H1 (cell line): ENCODE measurements around the gene GNAL. TPM values are rescaled to one million over a fixed set of nuclear protein-coding genes. Genes with fewer than 3 reads are reported as not detected.

Experiments used
- CTCF ChIA-PET: fragments of 300-600 bp; sonication (Branson Sonifier 250); formaldehyde crosslinking; loops from one replicate; lab custom pipeline; 2021; ENCODE audit not compliant: partially characterized antibody; lab: Charles Lee
- POLR2A ChIA-PET: fragments of 300-600 bp; sonication (Branson Sonifier 250); formaldehyde crosslinking; loops from one replicate; lab custom pipeline; 2021; ENCODE audit warnings: inconsistent platforms; ENCODE audit not compliant: partially characterized antibody; lab: Charles Lee
- DNase-seq, 2 experiments: peaks; one replicate each; pipeline versions ENCODE4 v3.0.0 to v3.0.0-alpha.2; 2010 to 2022; ENCODE audit warnings: low spot score in 2 of 2, low read depth in 1 of 2, mixed read lengths in 1 of 2
- FAIRE-seq: peaks from 2 replicates; lab custom pipeline; 2011; peaks lifted over from hg19 to GRCh38; lab: Jason Lieb, UNC
- H2AFZ ChIP-seq: 2 replicates; pipeline ENCODE4 v1.8.1; 2012; ENCODE audit warnings: low read length, inconsistent platforms
- H2AK5ac ChIP-seq: 2 replicates; pipeline ENCODE4 v1.6.1; 2013; ENCODE audit warnings: low read depth, low read length
- H2BK120ac ChIP-seq: replicated peaks from 2 replicates; pipeline ENCODE3; 2013; ENCODE audit warnings: low read depth, low read length, inconsistent platforms
- H2BK12ac ChIP-seq: 2 replicates; pipeline ENCODE4 v1.6.1; 2013; ENCODE audit warnings: low read depth, low read length
- H2BK15ac ChIP-seq: 2 replicates; pipeline ENCODE4 v1.6.1; 2013; ENCODE audit warnings: low read length
- H2BK20ac ChIP-seq: 2 replicates; pipeline ENCODE4 v1.6.1; 2013; ENCODE audit warnings: low read length
- H2BK5ac ChIP-seq: 2 replicates; pipeline ENCODE4 v1.6.1; 2013; ENCODE audit warnings: low read depth, low read length
- H3K14ac ChIP-seq: 2 replicates; pipeline ENCODE4 v1.6.1; 2013; ENCODE audit warnings: inconsistent platforms; ENCODE audit not compliant: insufficient read length
- H3K18ac ChIP-seq: 2 replicates; pipeline ENCODE4 v1.6.1; 2013; ENCODE audit warnings: low read length; ENCODE audit errors: extremely low read depth
- H3K23ac ChIP-seq: 2 replicates; pipeline ENCODE4 v1.6.1; 2013; ENCODE audit warnings: inconsistent platforms; ENCODE audit not compliant: insufficient read length
- H3K23me2 ChIP-seq: 2 replicates; pipeline ENCODE4 v1.6.1; 2013; ENCODE audit warnings: low read depth, low read length
- H3K27ac ChIP-seq: 2 replicates; pipeline ENCODE4 v1.6.1; 2011; ENCODE audit warnings: low read depth, low read length, inconsistent platforms
- H3K27me3 ChIP-seq, 4 experiments: replicated peaks in 1 of 4; 1 replicate in 1 of 4; 2 replicates in 3 of 4; pipeline versions ENCODE4 v1.6.1 to v1.8.1; 2011 to 2013; ENCODE audit warnings: low read length in 3 of 4, mild to moderate bottlenecking in 3 of 4, inconsistent platforms in 2 of 4, mixed read lengths in 2 of 4, moderate library complexity in 1 of 4; ENCODE audit not compliant: control insufficient read depth in 3 of 4, insufficient read depth in 3 of 4; ENCODE audit errors: extremely low read depth in 1 of 4
- H3K36me3 ChIP-seq, 4 experiments: 2 replicates each; pipeline versions ENCODE4 v1.6.1 to v1.8.1; 2011 to 2013; ENCODE audit warnings: mild to moderate bottlenecking in 4 of 4, low read length in 3 of 4, moderate library complexity in 2 of 4, control low read depth in 1 of 4, inconsistent platforms in 1 of 4; ENCODE audit not compliant: insufficient read depth in 4 of 4, control insufficient read depth in 2 of 4
- H3K4ac ChIP-seq: replicated peaks from 2 replicates; pipeline ENCODE3; 2013; ENCODE audit warnings: low read length, low read depth, mixed read lengths, inconsistent platforms; ENCODE audit not compliant: insufficient read length
- H3K4me1 ChIP-seq, 4 experiments: replicated peaks in 1 of 4; 1 replicate in 1 of 4; 2 replicates in 3 of 4; pipeline versions ENCODE4 v1.6.1 to v1.8.1; 2011 to 2013; ENCODE audit warnings: low read length in 3 of 4, inconsistent platforms in 2 of 4, mixed read lengths in 1 of 4; ENCODE audit not compliant: insufficient read depth in 4 of 4, control insufficient read depth in 3 of 4
- H3K4me2 ChIP-seq, 2 experiments: 2 replicates each; pipeline versions ENCODE4 v1.6.1 to v1.8.1; 2011 to 2013; ENCODE audit warnings: low read depth in 2 of 2, low read length in 2 of 2, control low read depth in 1 of 2, inconsistent platforms in 1 of 2, mild to moderate bottlenecking in 1 of 2; ENCODE audit not compliant: insufficient read depth in 1 of 2
- H3K4me3 ChIP-seq, 4 experiments: fragments of 200-600, 300-600 bp in 1 of 4; sonication (generic), shearing (Covaris generic), sonication (Bioruptor Twin) in 1 of 4; 2 replicates each; pipeline versions ENCODE4 v1.5.1 to v1.8.1; 2011 to 2016; ENCODE audit warnings: low read length in 4 of 4, low read depth in 3 of 4, control low read depth in 2 of 4, inconsistent platforms in 2 of 4, mild to moderate bottlenecking in 2 of 4, mixed read lengths in 1 of 4, moderate library complexity in 1 of 4; ENCODE audit not compliant: insufficient read depth in 2 of 4; ENCODE audit errors: extremely low read depth in 1 of 4
- H3K56ac ChIP-seq: replicated peaks from 2 replicates; pipeline ENCODE3; 2013; ENCODE audit warnings: low read depth, mild to moderate bottlenecking, mixed read lengths, low read length, inconsistent platforms; ENCODE audit not compliant: insufficient read length
- H3K79me1 ChIP-seq: 2 replicates; pipeline ENCODE4 v1.6.1; 2013; ENCODE audit warnings: low read depth, low read length, control low read depth
- H3K79me2 ChIP-seq, 2 experiments: 2 replicates each; pipeline versions ENCODE4 v1.6.1 to v1.8.1; 2012 to 2013; ENCODE audit warnings: low read length in 2 of 2, mild to moderate bottlenecking in 2 of 2, inconsistent platforms in 1 of 2; ENCODE audit not compliant: insufficient read depth in 2 of 2, control insufficient read depth in 1 of 2
- H3K9ac ChIP-seq, 4 experiments: replicated peaks in 1 of 4; 1 replicate in 1 of 4; 2 replicates in 3 of 4; pipeline versions ENCODE4 v1.6.1 to v1.8.1; 2011 to 2013; ENCODE audit warnings: low read depth in 3 of 4, low read length in 3 of 4, control low read depth in 2 of 4, mild to moderate bottlenecking in 2 of 4, moderate library complexity in 2 of 4, inconsistent platforms in 1 of 4; ENCODE audit errors: extremely low read depth in 1 of 4
- H3K9me3 ChIP-seq, 2 experiments: 2 replicates each; pipeline versions ENCODE4 v1.6.1 to v1.8.1; 2012 to 2013; ENCODE audit warnings: mild to moderate bottlenecking in 2 of 2, moderate library complexity in 2 of 2, control low read depth in 1 of 2, inconsistent platforms in 1 of 2, low read depth in 1 of 2, low read length in 1 of 2, mixed read lengths in 1 of 2; ENCODE audit not compliant: insufficient read depth in 2 of 2
- H4K20me1 ChIP-seq, 2 experiments: replicated peaks in 1 of 2; 2 replicates each; pipeline versions ENCODE3 to v1.8.1; 2011 to 2013; ENCODE audit warnings: inconsistent platforms in 2 of 2, low read length in 2 of 2, mild to moderate bottlenecking in 1 of 2; ENCODE audit not compliant: insufficient read depth in 2 of 2, control insufficient read depth in 1 of 2
- H4K5ac ChIP-seq: 2 replicates; pipeline ENCODE4 v1.6.1; 2013; ENCODE audit warnings: low read length, low read depth, mixed read lengths, inconsistent platforms; ENCODE audit not compliant: insufficient read length
- H4K8ac ChIP-seq: 2 replicates; pipeline ENCODE4 v1.8.0; 2013; ENCODE audit warnings: mild to moderate bottlenecking, moderate library complexity, low read length, inconsistent platforms; ENCODE audit not compliant: insufficient read depth; ENCODE audit errors: extremely low read depth
- H4K91ac ChIP-seq: replicated peaks from 2 replicates; pipeline ENCODE3; 2013; ENCODE audit warnings: low read length, mixed read lengths, inconsistent platforms; ENCODE audit not compliant: insufficient read length
- ASH2L ChIP-seq: fragments of 200-600, 300-600 bp; sonication (generic); IDR thresholded peaks from one replicate; pipeline ENCODE4 v1.7.1; 2017; ENCODE audit warnings: low read length
- BACH1 ChIP-seq: IDR thresholded peaks from 2 replicates; pipeline ENCODE4 v1.6.1; 2012; ENCODE audit warnings: low read length, improper control_type of control experiment
- CBX5 ChIP-seq: fragments of 300-800, 300-1000 bp; sonication (generic); IDR thresholded peaks from 2 replicates; pipeline ENCODE4 v1.7.1; 2016; ENCODE audit warnings: antibody characterized with exemption, low read length, low read depth
- EZH2 ChIP-seq: fragments of 200-600 bp; sonication (generic); IDR thresholded peaks from 2 replicates; pipeline ENCODE4 v1.7.1; 2012; ENCODE audit warnings: low read depth, mild to moderate bottlenecking, moderate library complexity, low read length, inconsistent platforms; ENCODE audit not compliant: severe bottlenecking
- KDM5A ChIP-seq: fragments of 200-600 bp; IDR thresholded peaks from 2 replicates; pipeline ENCODE4 v1.7.1; 2012; ENCODE audit warnings: mild to moderate bottlenecking, low read length, inconsistent platforms, mixed read lengths
- MAFK ChIP-seq: IDR thresholded peaks from 2 replicates; pipeline ENCODE4 v1.6.1; 2012; ENCODE audit warnings: low read depth, mild to moderate bottlenecking, improper control_type of control experiment, low read length
- RAD21 ChIP-seq, 2 experiments: IDR thresholded peaks in 1 of 2; conservative IDR thresholded peaks in 1 of 2; 2 replicates each; pipeline ENCODE4 v1.6.1; 2011; ENCODE audit warnings: low read depth in 2 of 2, low read length in 2 of 2, improper control_type of control experiment in 1 of 2, inconsistent platforms in 1 of 2, mild to moderate bottlenecking in 1 of 2, moderate library complexity in 1 of 2
- SIRT6 ChIP-seq: IDR thresholded peaks from one replicate; pipeline ENCODE4 v1.7.1; 2012; ENCODE audit warnings: low read length, inconsistent platforms
- WGBS, 2 experiments: shearing (Covaris generic) in 1 of 2; methylation state at CpG; one replicate each; pipeline versions ENCODE4 v1.1.6 to v1.1.7; 2013 to 2015; ENCODE audit warnings: low lambda C conversion rate in 2 of 2, mixed read lengths in 2 of 2, inconsistent platforms in 1 of 2, low coverage in 1 of 2, missing lambda C conversion rate in 1 of 2; ENCODE audit not compliant: insufficient replicate concordance in 2 of 2, insufficient coverage in 1 of 2, insufficient read length in 1 of 2; ENCODE audit errors: extremely low coverage in 1 of 2, missing lambda C conversion rate in 1 of 2; 5-methylcytosine and 5-hydroxymethylcytosine counted together
- polyA plus RNA-seq, 7 experiments: library from polyadenylated mRNA; depleted of rRNA in 3 of 7; stranded (reverse) in 5 of 7; unstranded in 2 of 7; fragments of >200 nt in 5 of 7; fragments of 200-250 nt in 2 of 7; gene quantifications; 1 replicate in 5 of 7; 2 replicates in 1 of 7; 4 replicates in 1 of 7; pipeline versions ENCODE4 v1.2.1 to v1.2.3, GENCODE V29; 2011 to 2013; ENCODE audit warnings: missing spikeins in 2 of 7, mixed read lengths in 2 of 7
- total RNA-seq: library from RNA; stranded (reverse); fragmentation: NEBNext Ultra II Directional; extraction: Animal tissue kit (Norgen Biotek cat#: 25700); gene quantifications from 2 replicates; pipeline ENCODE4 v1.2.1, GENCODE V29; 2021

GNAL gene
- total and polyA plus RNA-seq, 2 of the 8 experiments (the other 6 are each of a cell fraction or from before 2014, with no cell fraction given): 13.2 to 18.3 TPM

DNA sequence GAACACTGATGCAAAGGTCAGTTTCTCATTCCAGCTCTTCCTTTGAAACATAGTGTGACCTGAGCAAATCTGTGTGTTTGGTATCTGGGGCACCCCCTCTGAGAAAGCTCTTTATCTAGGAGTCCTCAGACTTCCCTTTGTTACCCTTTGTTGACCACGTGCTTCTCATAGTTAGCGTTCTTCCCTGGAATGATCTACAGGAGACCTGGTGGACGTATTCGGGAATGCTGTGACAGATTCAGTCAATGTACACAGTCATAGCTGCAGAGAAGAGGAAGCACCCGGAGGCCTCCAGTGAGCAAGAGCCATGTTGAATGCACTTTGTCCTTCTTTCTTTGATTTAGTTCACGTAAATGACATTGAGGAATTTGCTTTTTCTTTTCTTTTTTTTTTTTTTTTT, 151.4 kb downstream of the GNAL start:
- H3K23me2 ChIP-seq: no peaks in the 10 kb centered on the region
- FAIRE-seq: no peak
- no peak overlapping the region for H3K27ac ChIP-seq
- H3K4me1 ChIP-seq: no peaks in the 10 kb centered on the region
- no peak overlapping the region for H2BK12ac ChIP-seq
- no peak overlapping the region for H3K18ac ChIP-seq
- H3K79me1 ChIP-seq: no peaks in the 10 kb centered on the region; the same call in 1 of the 2 replicates
- TF ChIP-seq BACH1: no peak
- TF ChIP-seq MAFK: no peak
- no peak for TF ChIP-seq RAD21 (IDR thresholded peaks at IDR 0.05 in 1 of 2, conservative IDR thresholded peaks at IDR 0.05 in 1 of 2; ENCODE audit: low read depth in 2 of 2, low read length in 2 of 2)
- TF ChIP-seq KDM5A: no peak
- no peak for TF ChIP-seq SIRT6
- TF ChIP-seq CBX5: no peak
- TF ChIP-seq EZH2: no peak
- no peak for TF ChIP-seq ASH2L
- TF ChIP-seq, all 59 proteins: peak for 0
- no peak overlapping the region for H3K4me2 ChIP-seq
- no peak overlapping the region for H3K9ac ChIP-seq
- no peaks in the 10 kb centered on the region for H3K36me3 ChIP-seq
- no peak overlapping the region for H3K56ac ChIP-seq
- H3K4me3 ChIP-seq: no peak overlapping the region
- CTCF ChIA-PET: interaction anchor here (1.1 to 1.7 kb wide), 8 partner anchors 9 to 110 kb away, joined by 3 to 6 read pairs (median 4); no protein-coding TSS in a partner anchor
- WGBS, 2 experiments: 72% methylated on average over 4 of the region's 6 CpGs; no CpG with 5 or more reads in 1 of the 2 experiments
- no peaks in the 10 kb centered on the region for H3K27me3 ChIP-seq
- H4K20me1 ChIP-seq: no peaks in the 10 kb centered on the region
- H3K9me3 ChIP-seq: no peaks in the 10 kb centered on the region
- H3K4ac ChIP-seq: no peak overlapping the region
- H3K79me2 ChIP-seq: no peaks in the 10 kb centered on the region
- H2BK20ac ChIP-seq: no peak overlapping the region
- POLR2A ChIA-PET: interaction anchor here (1.1 to 1.7 kb wide), 3 partner anchors 10 to 11 kb away, joined by 3 to 5 read pairs (median 4); no protein-coding TSS in a partner anchor
- H2BK15ac ChIP-seq: no peak overlapping the region
- no peak overlapping the region for H4K8ac ChIP-seq
- H2BK5ac ChIP-seq: no peak overlapping the region
- H2AK5ac ChIP-seq: no peak overlapping the region
- no peak overlapping the region for H3K23ac ChIP-seq
- H3K14ac ChIP-seq: no peak overlapping the region
- no peak overlapping the region for H2BK120ac ChIP-seq
- H4K91ac ChIP-seq: no peak overlapping the region
- peak in 1 of 2 experiments; percentile 32 for DNase-seq
- no peak overlapping the region for H4K5ac ChIP-seq
- no peak overlapping the region for H2AFZ ChIP-seq
